PFSK-1 (cell line): Measurements from ENCODE around the gene PRKN.

Experiments
- FOXP2 ChIP-seq: optimal IDR thresholded peaks from 2 replicates; pipeline ENCODE3; 2011; ENCODE audit warnings: borderline replicate concordance, control low read depth, inconsistent platforms; ENCODE audit not compliant: insufficient read depth; ENCODE audit errors: extremely low read length, extremely low read depth
- POLR2AphosphoS5 ChIP-seq: IDR thresholded peaks from 2 replicates; pipeline ENCODE4 v1.6.1; 2012; ENCODE audit warnings: low read depth, mild to moderate bottlenecking, control low read depth, low read length, moderate library complexity
- REST ChIP-seq, 2 experiments: IDR thresholded peaks; 2 replicates each; pipeline versions ENCODE4 v1.6.1 to v1.8.0; 2011 to 2012; ENCODE audit warnings: low read depth in 2 of 2, low read length in 2 of 2, control low read depth in 1 of 2, inconsistent platforms in 1 of 2, mild to moderate bottlenecking in 1 of 2, moderate library complexity in 1 of 2; ENCODE audit not compliant: insufficient read depth in 1 of 2
- SIN3A ChIP-seq: IDR thresholded peaks from 2 replicates; pipeline ENCODE4 v1.6.1; 2012; ENCODE audit warnings: mild to moderate bottlenecking, low read length, moderate library complexity, borderline replicate concordance; ENCODE audit not compliant: insufficient read depth
- TAF1 ChIP-seq: IDR thresholded peaks from 2 replicates; pipeline ENCODE4 v1.6.1; 2012; ENCODE audit warnings: low read length, control low read depth, borderline replicate concordance; ENCODE audit not compliant: insufficient read depth

- TF ChIP-seq POLR2AphosphoS5 (no peak), TAF1 (no peak), REST (IDR thresholded peaks at IDR 0.05; ENCODE audit: insufficient read depth in 1 of 2, low read depth in 2 of 2, low read length in 2 of 2) (no peak), SIN3A (no peak), FOXP2 (no peak)
These were observed 88.5 kb downstream of the PRKN start for GRCh38 chr6:162638931-162639574.
